HS-27A (cell line): ENCODE data around the gene ST8SIA1.
"Not testable (repeated sequence)": the region's sequence is repeated elsewhere in the genome, so short reads cannot be mapped to it uniquely, and the experiment has no call there.

Source experiments
- DNase-seq: peaks from one replicate; pipeline ENCODE4 v3.0.0-alpha.2; 2012; ENCODE audit warnings: low read depth, missing footprints

ST8SIA1 gene

GRCh38 chr12:22169376-22169775 lies 165.1 kb downstream of the ST8SIA1 start:
- DNase-seq = no peak

- DNase-seq = no peak
Observed at GRCh38 chr12:22164139-22164538, 170.4 kb downstream of the ST8SIA1 start.

- no peak for DNase-seq
Observed at GRCh38 chr12:22163594-22163993, 170.9 kb downstream of the ST8SIA1 start.

GRCh38 chr12:22160396-22161003 lies 174.0 kb downstream of the ST8SIA1 start:
- DNase-seq = no peak

DNA sequence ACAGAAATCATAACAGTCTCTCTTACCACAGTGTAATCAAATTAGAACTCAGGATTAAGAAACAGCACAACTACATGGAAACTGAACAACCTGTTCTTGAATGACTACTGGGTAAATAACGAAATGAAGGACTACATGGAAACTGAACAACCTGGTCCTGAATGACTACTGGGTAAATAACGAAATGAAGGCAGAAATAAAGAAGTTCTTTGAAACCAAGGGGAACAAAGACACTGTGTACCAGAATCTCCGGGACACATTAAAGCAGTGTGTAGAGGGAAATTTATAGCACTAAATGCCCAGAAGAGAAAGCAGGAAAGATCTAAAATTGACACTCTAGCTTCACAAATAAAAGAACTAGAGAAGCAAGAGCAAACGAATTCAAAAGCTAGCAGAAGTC lies 185.2 kb downstream of the ST8SIA1 start:
- not testable (repeated sequence) for DNase-seq

DNA sequence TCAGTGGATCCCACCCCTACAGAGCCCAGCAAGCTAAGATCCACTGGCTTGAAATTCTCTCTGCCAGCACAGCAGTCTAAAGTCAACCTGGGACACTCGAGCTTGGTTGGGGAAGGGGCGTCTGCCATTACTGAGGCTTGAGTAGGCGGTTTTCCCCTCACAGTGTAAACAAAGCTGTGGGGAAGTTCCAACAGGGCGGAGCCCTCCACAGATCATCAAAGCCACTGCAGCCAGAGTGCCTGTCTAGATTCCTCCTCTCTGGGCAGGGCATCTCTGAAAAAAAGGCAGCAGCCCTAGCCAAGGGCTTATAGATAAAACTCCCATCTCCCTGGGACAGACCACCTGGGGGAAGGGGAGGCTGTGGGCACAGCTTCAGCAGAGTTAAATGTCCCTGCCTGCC lies 187.8 kb downstream of the ST8SIA1 start:
- not testable (repeated sequence) for DNase-seq
